ENCODE measurements around the gene SETD2.

The SETD2 gene

GRCh38 chr3:46996689-46997452 lies 167.0 kb downstream of the SETD2 start:
- Histone ChIP-seq H3K9ac (ENCODE audit: low read depth in 1 of 2, low read length in 2 of 2) (no peak overlapping the region), H3K27me3 (ENCODE audit: control insufficient read depth in 1 of 2, insufficient read depth in 2 of 2, low read length in 2 of 2) (no peaks in the 10 kb centered on the region), H3K36me3 (ENCODE audit: control insufficient read depth in 1 of 2, insufficient read depth in 2 of 2, low read length in 2 of 2) (peaks cover 25 to 85% of the 10 kb centered on the region in 2 donors), H3K4me3 (ENCODE audit: low read depth in 1 of 2, low read length in 2 of 2) (no peak overlapping the region), H3K9me3 (ENCODE audit: control insufficient read depth in 1 of 2, low read length in 2 of 2) (no peaks in the 10 kb centered on the region), H3K27ac (ENCODE audit: low read depth, low read length) (no peak overlapping the region), H3K4me1 (ENCODE audit: control insufficient read depth in 1 of 2, insufficient read depth in 2 of 2, low read length in 2 of 2) (peaks cover 4 to 6% of the 10 kb centered on the region in 2 donors)

DNA sequence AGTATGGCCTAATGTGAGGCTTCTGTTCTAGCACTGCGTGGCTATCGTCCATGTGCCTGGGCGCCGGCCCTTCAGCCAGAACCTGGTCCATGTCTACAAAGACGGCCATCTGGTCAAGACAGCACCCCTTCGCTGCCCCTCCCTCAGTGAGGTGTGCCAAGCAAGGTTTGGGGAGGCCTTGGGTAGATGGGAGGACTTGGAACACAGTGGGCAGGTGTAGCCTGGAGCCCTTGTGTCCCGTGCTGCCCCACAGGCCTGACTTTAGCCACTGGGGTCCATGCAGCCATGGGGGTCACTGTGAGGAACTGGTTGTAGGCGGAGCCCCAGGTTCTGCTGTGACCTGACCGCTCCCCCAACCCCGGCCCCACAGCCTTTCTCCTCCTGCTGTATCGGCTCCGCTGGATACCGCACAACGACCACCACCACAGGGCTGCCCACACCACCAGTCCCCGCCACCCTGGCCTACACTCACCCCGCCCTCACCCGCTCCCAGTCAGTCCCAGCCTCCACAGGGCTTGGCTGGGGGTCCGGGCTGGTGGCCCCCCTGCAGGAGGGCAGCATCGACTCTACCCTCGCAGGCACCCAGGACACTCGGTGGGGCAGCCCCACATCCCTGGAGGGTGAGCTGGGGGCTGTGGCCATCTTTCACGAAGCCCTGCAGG lies 167.9 kb downstream of the SETD2 start:
- H3K27ac ChIP-seq (ENCODE audit: low read depth, low read length): no peak overlapping the region
- H3K9ac ChIP-seq (ENCODE audit: low read depth in 1 of 2, low read length in 2 of 2): no peak overlapping the region
- H3K4me3 ChIP-seq (ENCODE audit: low read depth in 1 of 2, low read length in 2 of 2): no peak overlapping the region
- no peaks in the 10 kb centered on the region for H3K9me3 ChIP-seq (ENCODE audit: control insufficient read depth in 1 of 2, low read length in 2 of 2)
- no peaks in the 10 kb centered on the region for H3K27me3 ChIP-seq (ENCODE audit: control insufficient read depth in 1 of 2, insufficient read depth in 2 of 2, low read length in 2 of 2)
- peaks cover 23 to 85% of the 10 kb centered on the region in 2 donors for H3K36me3 ChIP-seq (ENCODE audit: control insufficient read depth in 1 of 2, insufficient read depth in 2 of 2, low read length in 2 of 2)
- H3K4me1 ChIP-seq (ENCODE audit: control insufficient read depth in 1 of 2, insufficient read depth in 2 of 2, low read length in 2 of 2): peaks cover 4 to 6% of the 10 kb centered on the region in 2 donors

DNA sequence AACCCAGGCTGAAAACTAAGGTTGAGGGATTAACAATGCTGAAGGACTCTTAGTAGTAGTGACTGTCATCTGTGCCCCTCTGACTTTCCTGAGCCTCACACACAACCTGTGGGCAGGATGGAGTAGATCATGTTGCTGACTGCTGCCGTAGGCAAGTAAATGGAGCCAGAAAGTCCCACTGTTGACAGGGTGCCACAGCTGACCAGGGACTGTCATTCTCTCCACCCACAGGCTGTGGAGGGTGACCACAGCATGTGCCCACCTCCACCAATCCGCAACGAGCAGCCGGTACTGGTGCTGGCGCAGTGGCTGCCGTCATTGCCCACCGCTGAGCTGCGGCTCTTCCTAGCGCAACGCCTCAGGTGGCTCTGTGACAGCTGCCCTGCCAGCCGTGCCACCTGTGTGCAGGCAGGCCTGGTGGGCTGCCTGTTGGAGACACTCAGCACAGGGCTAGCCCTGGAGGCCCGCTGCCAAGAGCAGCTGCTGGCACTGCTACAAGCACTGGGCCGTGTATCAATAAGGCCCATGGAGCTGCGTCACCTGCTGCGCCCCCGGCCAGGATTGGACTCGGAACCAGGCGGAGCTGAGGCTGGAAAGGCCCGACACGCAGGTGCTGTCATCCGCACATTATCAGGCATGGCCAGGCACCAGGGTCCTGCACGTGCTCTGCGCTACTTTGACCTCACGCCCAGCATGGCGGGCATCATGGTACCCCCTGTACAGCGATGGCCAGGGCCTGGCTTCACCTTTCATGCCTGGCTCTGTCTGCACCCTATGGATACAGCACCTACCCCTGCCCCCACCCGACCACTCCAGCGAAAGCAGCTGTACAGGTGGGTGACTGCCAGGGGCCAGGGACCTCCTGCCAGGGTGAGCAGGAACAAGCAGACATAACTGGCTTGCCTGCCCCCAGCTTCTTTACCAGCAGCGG lies 168.8 kb downstream of the SETD2 start:
- peaks cover 6 to 11% of the 10 kb centered on the region in 2 donors for H3K4me1 ChIP-seq (ENCODE audit: control insufficient read depth in 1 of 2, insufficient read depth in 2 of 2, low read length in 2 of 2)
- no peak overlapping the region for H3K4me3 ChIP-seq (ENCODE audit: low read depth in 1 of 2, low read length in 2 of 2)
- no peak overlapping the region for H3K9ac ChIP-seq (ENCODE audit: low read depth in 1 of 2, low read length in 2 of 2)

DNA sequence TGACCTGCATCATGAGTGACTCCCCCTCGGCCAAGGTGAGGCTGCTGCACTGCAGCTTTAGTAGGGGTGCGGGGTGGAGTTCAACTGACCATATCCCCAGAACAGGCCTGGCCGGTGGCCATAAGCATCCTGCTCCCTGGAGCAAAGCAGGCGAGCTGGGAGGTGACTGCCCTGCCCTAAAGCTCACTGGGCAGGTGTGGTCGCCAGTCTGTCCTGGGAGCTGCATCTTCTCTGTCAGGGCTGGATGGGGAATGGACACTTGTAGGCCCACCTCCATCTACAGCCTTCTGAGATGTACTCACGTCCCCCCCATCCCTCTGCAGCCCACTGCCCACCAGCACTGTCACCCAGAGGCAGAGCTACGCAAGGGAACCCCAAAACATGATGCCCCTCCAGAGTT lies 169.9 kb downstream of the SETD2 start:
- Histone ChIP-seq H3K27ac (ENCODE audit: low read depth, low read length) (no peak overlapping the region), H3K4me1 (ENCODE audit: control insufficient read depth in 1 of 2, insufficient read depth in 2 of 2, low read length in 2 of 2) (peaks cover 6 to 15% of the 10 kb centered on the region in 2 donors), H3K27me3 (ENCODE audit: control insufficient read depth in 1 of 2, insufficient read depth in 2 of 2, low read length in 2 of 2) (no peaks in the 10 kb centered on the region), H3K36me3 (ENCODE audit: control insufficient read depth in 1 of 2, insufficient read depth in 2 of 2, low read length in 2 of 2) (peaks cover 11 to 74% of the 10 kb centered on the region in 2 donors), H3K9me3 (ENCODE audit: control insufficient read depth in 1 of 2, low read length in 2 of 2) (no peaks in the 10 kb centered on the region), H3K9ac (ENCODE audit: low read depth in 1 of 2, low read length in 2 of 2) (no peak overlapping the region), H3K4me3 (ENCODE audit: low read depth in 1 of 2, low read length in 2 of 2) (no peak overlapping the region)

More for the DNA sequence above, 168.8 kb downstream of the SETD2 start:
- peaks cover 15 to 84% of the 10 kb centered on the region in 2 donors for H3K36me3 ChIP-seq (ENCODE audit: control insufficient read depth in 1 of 2, insufficient read depth in 2 of 2, low read length in 2 of 2)
- H3K27ac ChIP-seq (ENCODE audit: low read depth, low read length): no peak overlapping the region
- no peaks in the 10 kb centered on the region for H3K9me3 ChIP-seq (ENCODE audit: control insufficient read depth in 1 of 2, low read length in 2 of 2)
- H3K27me3 ChIP-seq (ENCODE audit: control insufficient read depth in 1 of 2, insufficient read depth in 2 of 2, low read length in 2 of 2): no peaks in the 10 kb centered on the region

DNA sequence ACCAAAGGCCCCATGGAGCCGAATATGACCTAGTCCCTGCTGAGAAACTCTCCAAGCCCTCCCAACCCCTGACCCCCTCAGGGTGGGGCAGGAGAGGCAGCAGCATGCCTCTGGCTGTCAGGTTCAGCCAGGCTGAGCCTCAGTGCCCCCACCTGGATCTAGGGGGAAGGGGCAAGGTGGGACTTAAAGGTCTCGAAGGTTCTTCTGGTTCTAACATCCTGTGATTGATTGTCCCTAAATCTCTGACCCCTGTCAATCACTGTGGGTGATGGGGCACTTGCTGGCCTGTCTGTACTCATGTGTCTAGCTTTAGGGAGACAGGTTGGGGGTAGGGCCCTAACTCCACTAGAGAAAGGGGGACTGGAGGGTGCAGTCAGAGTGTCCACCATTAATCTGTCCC lies 170.6 kb downstream of the SETD2 start:
- Histone ChIP-seq H3K4me1 (ENCODE audit: control insufficient read depth in 1 of 2, insufficient read depth in 2 of 2, low read length in 2 of 2) (peaks cover 4 to 20% of the 10 kb centered on the region in 2 donors), H3K27me3 (ENCODE audit: control insufficient read depth in 1 of 2, insufficient read depth in 2 of 2, low read length in 2 of 2) (no peaks in the 10 kb centered on the region), H3K4me3 (ENCODE audit: low read depth in 1 of 2, low read length in 2 of 2) (no peak overlapping the region), H3K36me3 (ENCODE audit: control insufficient read depth in 1 of 2, insufficient read depth in 2 of 2, low read length in 2 of 2) (peaks cover 13 to 75% of the 10 kb centered on the region in 2 donors), H3K9me3 (ENCODE audit: control insufficient read depth in 1 of 2, low read length in 2 of 2) (no peaks in the 10 kb centered on the region), H3K9ac (ENCODE audit: low read depth in 1 of 2, low read length in 2 of 2) (no peak overlapping the region), H3K27ac (ENCODE audit: low read depth, low read length) (no peak overlapping the region)

- peaks cover 13 to 67% of the 10 kb centered on the region in 2 donors for H3K36me3 ChIP-seq (ENCODE audit: control insufficient read depth in 1 of 2, insufficient read depth in 2 of 2, low read length in 2 of 2)
- H3K9ac ChIP-seq (ENCODE audit: low read depth in 1 of 2, low read length in 2 of 2): no peak overlapping the region
- no peaks in the 10 kb centered on the region for H3K27me3 ChIP-seq (ENCODE audit: control insufficient read depth in 1 of 2, insufficient read depth in 2 of 2, low read length in 2 of 2)
- no peak overlapping the region for H3K27ac ChIP-seq (ENCODE audit: low read depth, low read length)
- no peak overlapping the region for H3K4me3 ChIP-seq (ENCODE audit: low read depth in 1 of 2, low read length in 2 of 2)
- H3K9me3 ChIP-seq (ENCODE audit: control insufficient read depth in 1 of 2, low read length in 2 of 2): no peaks in the 10 kb centered on the region
- H3K4me1 ChIP-seq (ENCODE audit: control insufficient read depth in 1 of 2, insufficient read depth in 2 of 2, low read length in 2 of 2): peaks cover 8 to 26% of the 10 kb centered on the region in 2 donors
Measured at GRCh38 chr3:46992231-46992630, 171.7 kb downstream of the SETD2 start.

DNA sequence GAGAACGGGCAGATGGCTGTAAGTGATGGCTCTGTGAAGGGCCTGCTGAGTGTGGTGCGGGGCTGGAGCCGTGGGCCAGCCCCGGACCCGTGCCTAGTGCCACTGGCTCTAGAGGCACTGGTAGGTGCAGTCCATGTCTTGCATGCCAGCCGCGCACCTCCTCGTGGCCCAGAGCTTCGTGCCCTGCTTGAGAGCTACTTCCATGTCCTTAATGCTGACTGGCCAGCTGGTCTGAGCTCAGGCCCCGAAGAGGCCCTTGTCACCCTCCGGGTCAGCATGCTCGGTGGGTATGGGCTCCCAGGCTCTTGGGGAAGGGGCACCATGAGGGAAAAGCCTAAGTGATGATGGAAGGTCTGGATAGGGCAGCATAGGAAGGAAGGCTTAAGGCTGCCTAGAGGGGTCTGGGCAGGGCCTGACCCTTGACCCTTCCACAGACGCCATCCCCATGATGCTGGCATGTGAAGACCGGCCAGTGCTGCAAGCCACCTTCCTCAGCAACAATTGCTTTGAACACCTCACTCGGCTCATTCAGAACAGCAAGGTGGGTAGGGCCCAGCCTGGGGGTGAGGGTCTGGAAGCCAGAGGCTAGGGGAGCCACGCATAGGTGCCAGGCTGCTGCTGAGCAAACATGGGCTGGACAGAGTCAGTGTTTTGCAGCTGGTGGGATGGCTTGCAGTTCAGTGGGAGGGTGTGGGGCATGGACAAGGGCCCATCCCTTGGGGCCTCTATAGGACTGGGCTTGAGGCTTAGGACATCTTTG lies 172.3 kb downstream of the SETD2 start:
- Histone ChIP-seq H3K27ac (ENCODE audit: low read depth, low read length) (no peak overlapping the region), H3K36me3 (ENCODE audit: control insufficient read depth in 1 of 2, insufficient read depth in 2 of 2, low read length in 2 of 2) (peaks cover 13 to 62% of the 10 kb centered on the region in 2 donors), H3K9ac (ENCODE audit: low read depth in 1 of 2, low read length in 2 of 2) (no peak overlapping the region), H3K4me3 (ENCODE audit: low read depth in 1 of 2, low read length in 2 of 2) (no peak overlapping the region), H3K27me3 (ENCODE audit: control insufficient read depth in 1 of 2, insufficient read depth in 2 of 2, low read length in 2 of 2) (no peaks in the 10 kb centered on the region), H3K9me3 (ENCODE audit: control insufficient read depth in 1 of 2, low read length in 2 of 2) (no peaks in the 10 kb centered on the region), H3K4me1 (ENCODE audit: control insufficient read depth in 1 of 2, insufficient read depth in 2 of 2, low read length in 2 of 2) (peaks cover 14 to 33% of the 10 kb centered on the region in 2 donors)

DNA sequence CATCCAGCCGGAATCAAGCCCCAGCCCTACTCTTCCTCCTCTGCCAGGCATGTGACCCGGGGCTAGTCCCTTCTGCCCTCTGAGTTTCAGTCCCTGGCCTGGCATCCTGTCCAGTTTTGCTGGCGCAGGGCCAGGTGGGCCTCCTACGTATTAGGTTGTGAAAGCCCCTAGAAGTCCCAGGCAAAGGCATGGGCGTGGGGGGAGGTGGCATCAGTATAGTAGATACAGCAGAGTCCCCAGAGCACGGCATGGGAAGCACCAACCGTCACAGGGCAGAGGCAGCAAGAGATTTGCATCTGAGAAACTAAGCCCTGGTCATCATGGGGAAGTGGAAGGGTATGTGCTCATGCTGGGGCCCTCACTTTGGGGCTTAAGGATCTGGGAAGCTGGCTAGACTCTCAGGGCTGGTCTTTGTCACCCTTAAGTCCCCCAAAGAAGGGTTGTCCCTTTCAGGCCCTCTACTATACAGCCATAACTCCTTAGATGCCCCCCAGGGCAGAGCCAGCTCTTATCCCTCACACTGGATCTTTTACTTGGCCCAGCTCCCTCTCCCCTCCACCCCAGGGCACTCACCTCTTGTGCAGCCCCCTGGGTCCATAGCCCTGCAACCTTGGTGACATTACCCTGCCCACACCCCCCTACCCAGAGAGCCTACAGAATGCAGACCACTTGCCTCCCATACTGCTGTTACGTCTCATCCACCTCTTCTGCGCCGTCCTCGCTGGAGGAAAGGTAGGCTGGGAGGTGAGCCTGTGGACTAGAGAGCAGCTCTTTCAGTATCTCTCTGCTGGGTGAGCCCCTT lies 173.1 kb downstream of the SETD2 start:
- no peak overlapping the region for H3K9ac ChIP-seq (ENCODE audit: low read depth in 1 of 2, low read length in 2 of 2)
- H3K9me3 ChIP-seq (ENCODE audit: control insufficient read depth in 1 of 2, low read length in 2 of 2): no peaks in the 10 kb centered on the region
- no peak overlapping the region for H3K27ac ChIP-seq (ENCODE audit: low read depth, low read length)
- peaks cover 22 to 41% of the 10 kb centered on the region in 2 donors for H3K4me1 ChIP-seq (ENCODE audit: control insufficient read depth in 1 of 2, insufficient read depth in 2 of 2, low read length in 2 of 2)
- H3K27me3 ChIP-seq (ENCODE audit: control insufficient read depth in 1 of 2, insufficient read depth in 2 of 2, low read length in 2 of 2): no peaks in the 10 kb centered on the region
- H3K4me3 ChIP-seq (ENCODE audit: low read depth in 1 of 2, low read length in 2 of 2): no peak overlapping the region
- peaks cover 13 to 59% of the 10 kb centered on the region in 2 donors for H3K36me3 ChIP-seq (ENCODE audit: control insufficient read depth in 1 of 2, insufficient read depth in 2 of 2, low read length in 2 of 2)

Data from duodenal mucosa (tissue), 2 donors.